ENCODE measurements around the gene SEMA6A. TPM values are rescaled to one million over a fixed set of nuclear protein-coding genes. Genes with fewer than 3 reads are reported as not detected.

Gene SEMA6A
- polyA plus RNA-seq, 1 of the 3 experiments (the other 2 are of a cell fraction): 0.18 TPM

DNA sequence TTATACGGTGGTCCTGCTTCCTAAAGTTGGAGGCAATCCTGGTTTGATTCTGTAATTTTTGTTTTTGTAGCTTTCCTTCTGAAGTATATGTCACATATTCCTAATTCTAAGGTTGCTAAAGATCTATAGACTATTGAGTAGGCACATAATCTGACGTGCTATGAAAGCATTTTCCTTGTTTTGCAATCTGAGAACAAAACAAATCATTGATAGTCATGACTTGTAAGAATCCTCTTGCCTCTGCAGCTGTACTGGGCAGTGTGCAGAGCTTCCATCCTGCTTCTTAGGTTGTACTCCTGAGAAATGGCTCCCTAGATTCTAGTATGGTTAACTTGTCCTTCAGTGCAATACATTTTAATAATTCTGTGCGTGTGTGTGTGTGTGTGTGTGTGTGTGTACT is 35.4 kb downstream of the SEMA6A start:
- Histone ChIP-seq H4K20me1 (ENCODE audit: insufficient read depth) (no peaks in the 10 kb centered on the region), H3K79me2 (ENCODE audit: insufficient read depth) (no peaks in the 10 kb centered on the region), H3K4me3 (ENCODE audit: low read depth in 2 of 2, low read length in 1 of 2) (no peak overlapping the region), H3K9me3 (no peaks in the 10 kb centered on the region), H3K9me2 (no peaks in the 10 kb centered on the region), H3K9ac (no peak overlapping the region), H3K36me3 (replicated peaks in 1 of 2; ENCODE audit: control insufficient read depth in 1 of 2, insufficient read depth in 2 of 2, low read length in 1 of 2) (no peaks in the 10 kb centered on the region), H2AFZ (ENCODE audit: low read depth) (no peak overlapping the region), H3K27ac (ENCODE audit: low read depth in 2 of 2, low read length in 1 of 2) (no peak overlapping the region), H3K4me1 (ENCODE audit: control insufficient read depth in 1 of 2, insufficient read depth in 2 of 2, low read depth in 1 of 2, low read length in 1 of 2) (peaks cover 0 to 12% of the 10 kb centered on the region in 2 experiments; a peak in 2 of 4 replicates), H3K27me3 (ENCODE audit: insufficient read depth) (no peaks in the 10 kb centered on the region), H3K4me2 (no peak overlapping the region), H3F3A (replicated peaks; ENCODE audit: insufficient read depth) (no peaks in the 10 kb centered on the region)
- CTCF ChIA-PET: interaction anchor here (1.0 kb wide), 1 partner anchor 18 kb away, joined by 5 read pairs; no protein-coding TSS in a partner anchor
- TF ChIP-seq FOXJ3 (CRISPR knock-in tag; IDR thresholded peaks at IDR 0.05) (no peak), MXI1 (IDR thresholded peaks at IDR 0.05; ENCODE audit: low read depth, low read length) (no peak), RXRA (IDR thresholded peaks at IDR 0.05; ENCODE audit: borderline replicate concordance, low read depth) (no peak), POLR2AphosphoS5 (IDR thresholded peaks at IDR 0.05; ENCODE audit: low read depth, low read length) (no peak), CHD2 (IDR thresholded peaks at IDR 0.05; ENCODE audit: low read length, partially characterized antibody) (no peak), TEAD4 (IDR thresholded peaks at IDR 0.05; ENCODE audit: borderline replicate concordance, insufficient read depth) (no peak), SIN3A (IDR thresholded peaks at IDR 0.05; ENCODE audit: borderline replicate concordance, low read depth, low read length) (no peak), MEF2A (IDR thresholded peaks at IDR 0.05; ENCODE audit: borderline replicate concordance, low read depth) (no peak), RAD21 (IDR thresholded peaks at IDR 0.05; ENCODE audit: low read length) (no peak), EZH2phosphoT487 (IDR thresholded peaks at IDR 0.05; ENCODE audit: borderline replicate concordance, low read depth) (no peak), NRF1 (IDR thresholded peaks at IDR 0.05; ENCODE audit: low read depth, low read length) (no peak)
- TF ChIP-seq, protein P1, sequence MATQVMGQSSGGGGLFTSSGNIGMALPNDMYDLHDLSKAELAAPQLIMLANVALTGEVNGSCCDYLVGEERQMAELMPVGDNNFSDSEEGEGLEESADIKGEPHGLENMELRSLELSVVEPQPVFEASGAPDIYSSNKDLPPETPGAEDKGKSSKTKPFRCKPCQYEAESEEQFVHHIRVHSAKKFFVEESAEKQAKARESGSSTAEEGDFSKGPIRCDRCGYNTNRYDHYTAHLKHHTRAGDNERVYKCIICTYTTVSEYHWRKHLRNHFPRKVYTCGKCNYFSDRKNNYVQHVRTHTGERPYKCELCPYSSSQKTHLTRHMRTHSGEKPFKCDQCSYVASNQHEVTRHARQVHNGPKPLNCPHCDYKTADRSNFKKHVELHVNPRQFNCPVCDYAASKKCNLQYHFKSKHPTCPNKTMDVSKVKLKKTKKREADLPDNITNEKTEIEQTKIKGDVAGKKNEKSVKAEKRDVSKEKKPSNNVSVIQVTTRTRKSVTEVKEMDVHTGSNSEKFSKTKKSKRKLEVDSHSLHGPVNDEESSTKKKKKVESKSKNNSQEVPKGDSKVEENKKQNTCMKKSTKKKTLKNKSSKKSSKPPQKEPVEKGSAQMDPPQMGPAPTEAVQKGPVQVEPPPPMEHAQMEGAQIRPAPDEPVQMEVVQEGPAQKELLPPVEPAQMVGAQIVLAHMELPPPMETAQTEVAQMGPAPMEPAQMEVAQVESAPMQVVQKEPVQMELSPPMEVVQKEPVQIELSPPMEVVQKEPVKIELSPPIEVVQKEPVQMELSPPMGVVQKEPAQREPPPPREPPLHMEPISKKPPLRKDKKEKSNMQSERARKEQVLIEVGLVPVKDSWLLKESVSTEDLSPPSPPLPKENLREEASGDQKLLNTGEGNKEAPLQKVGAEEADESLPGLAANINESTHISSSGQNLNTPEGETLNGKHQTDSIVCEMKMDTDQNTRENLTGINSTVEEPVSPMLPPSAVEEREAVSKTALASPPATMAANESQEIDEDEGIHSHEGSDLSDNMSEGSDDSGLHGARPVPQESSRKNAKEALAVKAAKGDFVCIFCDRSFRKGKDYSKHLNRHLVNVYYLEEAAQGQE (IDR thresholded peaks at IDR 0.05; ENCODE audit: low read depth, low read length): no peak
- TF ChIP-seq, protein P2, sequence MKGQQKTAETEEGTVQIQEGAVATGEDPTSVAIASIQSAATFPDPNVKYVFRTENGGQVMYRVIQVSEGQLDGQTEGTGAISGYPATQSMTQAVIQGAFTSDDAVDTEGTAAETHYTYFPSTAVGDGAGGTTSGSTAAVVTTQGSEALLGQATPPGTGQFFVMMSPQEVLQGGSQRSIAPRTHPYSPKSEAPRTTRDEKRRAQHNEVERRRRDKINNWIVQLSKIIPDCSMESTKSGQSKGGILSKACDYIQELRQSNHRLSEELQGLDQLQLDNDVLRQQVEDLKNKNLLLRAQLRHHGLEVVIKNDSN (IDR thresholded peaks at IDR 0.05; ENCODE audit: borderline replicate concordance, low read depth): no peak
- TF ChIP-seq, protein P3, sequence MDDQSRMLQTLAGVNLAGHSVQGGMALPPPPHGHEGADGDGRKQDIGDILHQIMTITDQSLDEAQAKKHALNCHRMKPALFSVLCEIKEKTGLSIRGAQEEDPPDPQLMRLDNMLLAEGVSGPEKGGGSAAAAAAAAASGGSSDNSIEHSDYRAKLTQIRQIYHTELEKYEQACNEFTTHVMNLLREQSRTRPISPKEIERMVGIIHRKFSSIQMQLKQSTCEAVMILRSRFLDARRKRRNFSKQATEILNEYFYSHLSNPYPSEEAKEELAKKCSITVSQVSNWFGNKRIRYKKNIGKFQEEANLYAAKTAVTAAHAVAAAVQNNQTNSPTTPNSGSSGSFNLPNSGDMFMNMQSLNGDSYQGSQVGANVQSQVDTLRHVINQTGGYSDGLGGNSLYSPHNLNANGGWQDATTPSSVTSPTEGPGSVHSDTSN (IDR thresholded peaks at IDR 0.05): no peak
- TF ChIP-seq, protein P4, sequence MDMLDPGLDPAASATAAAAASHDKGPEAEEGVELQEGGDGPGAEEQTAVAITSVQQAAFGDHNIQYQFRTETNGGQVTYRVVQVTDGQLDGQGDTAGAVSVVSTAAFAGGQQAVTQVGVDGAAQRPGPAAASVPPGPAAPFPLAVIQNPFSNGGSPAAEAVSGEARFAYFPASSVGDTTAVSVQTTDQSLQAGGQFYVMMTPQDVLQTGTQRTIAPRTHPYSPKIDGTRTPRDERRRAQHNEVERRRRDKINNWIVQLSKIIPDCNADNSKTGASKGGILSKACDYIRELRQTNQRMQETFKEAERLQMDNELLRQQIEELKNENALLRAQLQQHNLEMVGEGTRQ (IDR thresholded peaks at IDR 0.05; ENCODE audit: borderline replicate concordance, low read depth, low read length): no peak
- POLR2A ChIA-PET: no interaction called here
- 68% methylated on average over 3 of the region's 3 CpGs for WGBS (ENCODE audit: low lambda C conversion rate)
- no peak for DNase-seq
